NT2/D1 (cell line): ENCODE results near the gene DNAJC16.

Source experiments
- DNase-seq: peaks from one replicate; pipeline ENCODE4 v3.0.0-alpha.2; 2011; ENCODE audit warnings: low read depth, low spot score
- H3K27me3 ChIP-seq: 2 replicates; pipeline ENCODE4 v1.6.0; 2011; ENCODE audit warnings: mild to moderate bottlenecking; ENCODE audit not compliant: insufficient read length, insufficient read depth
- H3K36me3 ChIP-seq: 2 replicates; pipeline ENCODE4 v1.6.1; 2011; ENCODE audit warnings: mild to moderate bottlenecking, low read length, mixed read lengths; ENCODE audit not compliant: insufficient read depth, insufficient read length
- H3K4me1 ChIP-seq: 2 replicates; pipeline ENCODE4 v1.5.1; 2011; ENCODE audit not compliant: insufficient read depth, insufficient read length
- H3K4me3 ChIP-seq: 2 replicates; pipeline ENCODE4 v1.5.1; 2011; ENCODE audit warnings: low read depth; ENCODE audit not compliant: insufficient read length
- H3K9ac ChIP-seq: 2 replicates; pipeline ENCODE4 v1.6.0; 2011; ENCODE audit warnings: low read depth; ENCODE audit not compliant: insufficient read length
- H3K9me3 ChIP-seq: 2 replicates; pipeline ENCODE4 v1.5.1; 2011; ENCODE audit warnings: mild to moderate bottlenecking, low read length; ENCODE audit not compliant: insufficient read depth
- SUZ12 ChIP-seq: IDR thresholded peaks from 2 replicates; pipeline ENCODE4 v1.6.1; 2011; ENCODE audit not compliant: insufficient read length, insufficient read depth; ENCODE audit errors: extremely low read depth
- YY1 ChIP-seq: IDR thresholded peaks from 2 replicates; pipeline ENCODE4 v1.6.1; 2011; ENCODE audit not compliant: insufficient read length, insufficient read depth
- ZNF274 ChIP-seq: IDR thresholded peaks from 2 replicates; pipeline ENCODE4 v1.6.1; 2011; ENCODE audit warnings: mild to moderate bottlenecking, low read depth, low read length

DNAJC16 gene

DNA sequence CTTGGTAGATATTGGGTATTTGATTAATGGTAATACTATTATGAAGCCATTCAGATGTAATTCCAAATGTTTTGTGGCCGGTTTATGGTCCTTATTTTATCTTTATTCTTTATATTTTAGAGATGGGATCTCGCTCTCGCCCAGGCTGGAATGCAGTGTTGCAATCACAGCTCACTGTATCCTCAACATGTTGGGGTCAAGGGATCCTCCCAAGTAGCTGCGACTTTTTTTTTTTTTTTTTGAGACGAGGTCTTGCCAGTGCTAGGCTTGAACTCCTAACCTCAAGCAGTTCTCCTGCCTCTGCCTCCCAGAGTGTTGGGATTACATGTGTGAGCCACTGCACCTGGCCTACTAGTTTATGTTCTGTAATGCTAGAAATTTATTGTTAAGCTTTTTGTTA lies 95.3 kb downstream of the DNAJC16 start:
- no peak for TF ChIP-seq YY1
- TF ChIP-seq ZNF274: no peak
- TF ChIP-seq SUZ12: no peak
- H3K9me3 ChIP-seq: no peaks in the 10 kb centered on the region
- no peak overlapping the region for H3K4me3 ChIP-seq
- no peak for DNase-seq
- H3K9ac ChIP-seq: no peak overlapping the region
- peaks cover 12% of the 10 kb centered on the region for H3K36me3 ChIP-seq
- no peaks in the 10 kb centered on the region for H3K4me1 ChIP-seq
- no peaks in the 10 kb centered on the region for H3K27me3 ChIP-seq

GRCh38 chr1:15622712-15623373 lies 96.2 kb downstream of the DNAJC16 start:
- Histone ChIP-seq H3K4me1 (no peaks in the 10 kb centered on the region), H3K9ac (no peak overlapping the region), H3K36me3 (peaks cover 20% of the 10 kb centered on the region), H3K9me3 (no peaks in the 10 kb centered on the region), H3K4me3 (no peak overlapping the region), H3K27me3 (no peaks in the 10 kb centered on the region)
- TF ChIP-seq YY1: no peak
- TF ChIP-seq SUZ12: no peak
- no peak for TF ChIP-seq ZNF274
- DNase-seq: no peak

DNA sequence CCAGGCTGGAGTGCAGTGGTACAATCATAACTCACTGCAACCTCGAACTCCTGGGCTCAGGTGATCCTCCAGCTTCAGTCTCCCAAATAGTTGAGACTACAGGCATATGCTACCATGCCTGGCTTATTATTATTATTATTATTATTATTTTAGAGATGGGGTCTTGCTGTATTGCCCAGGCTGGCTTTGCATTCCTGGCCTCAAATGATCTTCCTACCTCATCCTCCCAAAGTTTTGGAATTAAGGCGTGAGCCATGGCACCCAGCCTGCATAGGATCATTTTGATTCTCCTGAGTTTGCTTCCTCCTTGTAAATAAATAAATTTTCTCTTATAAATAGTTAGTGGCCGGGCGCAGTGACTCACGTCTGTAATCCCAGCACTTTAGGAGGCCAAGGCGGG lies 96.8 kb downstream of the DNAJC16 start:
- no peak overlapping the region for H3K4me3 ChIP-seq
- no peak for DNase-seq
- no peak for TF ChIP-seq ZNF274
- TF ChIP-seq SUZ12: no peak
- no peak for TF ChIP-seq YY1
- no peaks in the 10 kb centered on the region for H3K27me3 ChIP-seq
- peaks cover 20% of the 10 kb centered on the region for H3K36me3 ChIP-seq
- H3K4me1 ChIP-seq: no peaks in the 10 kb centered on the region
- H3K9ac ChIP-seq: no peak overlapping the region
- no peaks in the 10 kb centered on the region for H3K9me3 ChIP-seq

DNA sequence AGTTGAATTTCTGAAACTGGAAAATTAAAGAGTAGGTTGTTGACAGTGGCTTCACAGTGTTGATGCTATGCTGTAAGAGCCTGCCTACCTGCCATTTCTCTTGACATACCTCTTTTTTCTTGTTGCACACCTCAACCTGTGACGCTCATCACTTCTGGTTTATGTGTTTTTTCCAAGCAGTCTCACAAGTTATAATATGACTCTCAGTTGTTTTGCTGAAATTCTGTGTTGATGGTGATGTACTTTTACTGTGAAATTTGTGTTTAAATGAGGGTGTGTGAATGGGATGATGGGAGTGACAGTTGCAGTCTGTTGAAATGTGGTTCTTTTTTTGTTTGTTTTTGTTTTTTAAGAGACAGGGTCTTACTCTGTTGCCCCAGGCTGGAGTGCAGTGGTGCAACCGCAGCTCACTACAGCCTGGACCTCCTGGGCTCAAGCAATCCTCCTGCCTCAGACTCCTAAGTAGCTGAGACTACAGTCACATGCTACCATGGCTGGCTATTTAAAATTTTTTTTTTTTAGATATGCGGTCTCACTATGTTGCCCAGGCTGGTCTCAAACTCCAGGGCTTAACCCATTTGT lies 97.6 kb downstream of the DNAJC16 start:
- Histone ChIP-seq H3K9me3 (no peaks in the 10 kb centered on the region), H3K36me3 (peaks cover 24% of the 10 kb centered on the region), H3K4me1 (no peaks in the 10 kb centered on the region), H3K4me3 (no peak overlapping the region), H3K9ac (no peak overlapping the region), H3K27me3 (no peaks in the 10 kb centered on the region)
- TF ChIP-seq SUZ12 (no peak), ZNF274 (no peak), YY1 (no peak)
- no peak for DNase-seq

GRCh38 chr1:15625056-15625917 lies 98.6 kb downstream of the DNAJC16 start:
- no peak for TF ChIP-seq ZNF274
- no peak for TF ChIP-seq SUZ12
- no peak for TF ChIP-seq YY1
- Histone ChIP-seq H3K9ac (no peak overlapping the region), H3K4me3 (no peak overlapping the region), H3K36me3 (peaks cover 27% of the 10 kb centered on the region), H3K4me1 (no peaks in the 10 kb centered on the region), H3K9me3 (no peaks in the 10 kb centered on the region), H3K27me3 (no peaks in the 10 kb centered on the region)
- no peak for DNase-seq
